GM18508 (cell line): ENCODE data around the gene PRPH.
"Not testable (repeated sequence)": the region's sequence is repeated elsewhere in the genome, so short reads cannot be mapped to it uniquely, and the experiment has no call there.

Source experiments
- ATAC-seq: cut with Tn5 transposase; IDR thresholded peaks from one replicate; pipeline ENCODE4 v1.9.1; 2021; ENCODE audit warnings: moderate number of reproducible peaks; ENCODE audit not compliant: insufficient read depth, unreplicated experiment

The PRPH gene

GRCh38 chr12:49297695-49298060, 2.7 kb downstream of the PRPH start:
- ATAC-seq, result no peak

DNA sequence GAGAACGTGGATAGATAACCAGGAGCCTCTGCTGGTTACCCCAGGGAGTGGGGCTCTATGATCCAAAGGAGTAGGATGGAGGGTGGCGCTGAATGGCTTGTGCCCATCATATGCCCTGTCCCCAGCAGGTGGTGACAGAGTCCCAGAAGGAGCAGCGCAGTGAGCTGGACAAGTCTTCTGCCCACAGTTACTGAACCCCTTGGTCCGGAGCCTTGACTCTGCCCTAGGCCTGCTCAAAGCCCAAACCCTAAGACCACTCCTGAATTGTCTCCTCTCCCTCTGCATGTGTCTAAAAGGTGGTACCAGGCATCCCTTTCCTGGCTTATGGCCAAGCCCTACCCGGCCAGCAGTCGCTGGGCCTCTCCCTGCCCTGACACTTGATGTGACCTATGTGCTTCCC, 3.2 kb downstream of the PRPH start:
- ATAC-seq, result no peak

DNA sequence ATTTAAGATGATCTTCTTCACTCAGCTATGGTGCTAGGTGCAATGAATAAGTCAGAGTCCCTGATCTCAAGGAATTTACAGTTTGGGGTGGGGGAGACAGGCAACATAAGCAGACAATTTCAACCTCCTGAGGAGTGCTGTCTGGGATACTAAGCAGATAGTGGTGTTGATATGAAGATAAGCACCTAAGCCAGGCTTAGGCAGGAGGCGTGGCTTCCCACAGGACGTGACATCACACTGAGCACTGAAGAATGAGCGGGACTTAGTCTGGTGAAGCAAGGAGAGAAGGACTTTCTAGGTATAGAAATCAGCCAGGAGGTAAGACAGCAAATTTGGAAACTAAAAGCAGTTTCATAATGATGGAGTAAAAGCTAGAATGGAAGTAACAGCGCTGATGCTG, 6.8 kb downstream of the PRPH start:
- ATAC-seq, result no peak

DNA sequence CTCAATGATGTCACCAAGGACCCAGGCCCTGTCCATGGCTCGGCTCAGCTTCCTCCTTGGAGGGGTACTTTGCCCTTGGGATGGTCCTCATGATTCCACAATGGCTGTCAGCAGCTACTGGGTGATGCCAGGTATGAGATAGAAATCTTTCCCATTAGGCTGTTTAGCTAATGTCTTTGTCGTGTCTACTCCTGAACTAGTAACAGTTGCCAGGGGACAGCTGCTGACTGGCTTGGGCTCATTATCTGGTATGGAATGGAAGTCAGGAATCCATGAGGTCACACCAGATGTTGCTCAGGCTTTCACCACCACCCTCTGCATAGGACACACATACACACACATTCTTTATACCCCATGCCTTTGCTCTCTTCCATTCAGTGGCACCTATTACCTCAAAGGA, 9.2 kb downstream of the PRPH start:
- no peak for ATAC-seq

DNA sequence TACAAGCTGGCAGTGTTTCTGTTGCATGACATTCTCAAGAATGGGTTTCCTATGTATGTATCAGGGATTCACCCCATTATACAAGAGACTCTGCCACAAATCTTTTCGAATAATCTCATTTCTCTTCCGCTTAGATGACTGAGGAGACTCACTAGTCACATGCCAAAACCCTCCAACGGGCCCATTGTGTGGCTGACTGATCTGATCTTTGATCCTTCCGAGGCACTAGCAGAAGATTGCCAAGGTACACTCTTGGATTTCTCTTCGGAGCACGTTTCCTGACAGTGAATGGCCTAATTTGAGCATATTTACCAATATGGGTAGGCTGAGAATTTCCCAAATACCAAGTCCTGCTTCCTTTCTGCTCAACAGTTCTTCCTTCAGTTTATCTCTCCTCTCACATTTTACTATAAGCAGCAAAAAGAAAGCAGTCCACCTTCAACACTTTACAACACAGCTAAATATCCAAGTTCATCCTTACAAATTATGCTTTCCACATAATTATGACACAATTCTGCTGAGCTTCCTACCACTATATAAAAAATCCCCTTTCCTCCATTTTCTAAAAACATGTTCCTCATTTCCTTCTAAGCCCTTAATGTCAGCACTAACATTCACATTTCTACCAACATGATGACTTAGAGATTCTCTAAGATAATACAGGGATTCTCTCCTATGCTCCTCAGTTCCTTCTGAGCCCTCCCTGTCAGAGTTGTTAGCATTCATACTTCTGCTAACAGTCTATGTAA, 11.0 kb downstream of the PRPH start:
- ATAC-seq, result no peak

- no peak for ATAC-seq
Measured at GRCh38 chr12:49309386-49309785, 14.4 kb downstream of the PRPH start.

GRCh38 chr12:49310451-49311000, 15.6 kb downstream of the PRPH start:
- not testable (repeated sequence) for ATAC-seq

DNA sequence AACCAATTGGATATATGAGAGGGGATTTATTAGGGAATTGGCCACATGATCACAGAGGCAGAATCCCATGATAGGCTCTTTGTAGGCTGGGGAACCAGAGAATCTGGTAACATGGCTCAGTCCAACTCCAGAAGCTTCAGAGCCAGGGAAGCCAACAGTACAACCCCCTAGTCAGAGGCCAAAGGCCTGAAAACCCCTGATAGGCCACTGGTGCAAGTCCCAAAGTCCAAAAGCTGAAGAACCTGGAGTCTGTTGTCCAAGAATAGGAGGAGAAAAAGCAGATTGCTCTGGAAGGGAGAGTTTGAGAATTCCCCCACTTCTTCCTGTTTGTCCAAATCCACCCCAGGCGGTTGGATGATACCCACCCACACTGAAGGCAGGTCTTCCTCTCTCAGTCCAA, 19.9 kb downstream of the PRPH start:
- no peak for ATAC-seq

DNA sequence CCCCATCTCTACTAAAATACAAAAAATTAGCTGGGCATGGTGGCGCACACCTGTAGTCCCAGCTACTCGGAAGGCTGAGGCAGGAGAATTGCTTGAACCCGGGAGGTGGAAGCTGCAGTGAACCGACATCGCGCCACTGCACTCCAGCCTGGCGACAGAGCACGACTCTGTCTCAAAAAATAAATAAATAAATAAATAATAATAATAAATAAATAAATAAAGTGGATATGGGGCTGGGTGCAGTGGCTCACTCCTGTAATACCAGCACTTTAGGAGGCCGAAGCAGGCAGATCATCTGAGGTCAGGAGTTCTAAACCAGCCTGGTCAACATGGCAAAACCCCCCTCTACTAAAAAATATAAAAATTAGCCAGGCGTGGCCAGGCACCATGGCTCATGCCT, 22.2 kb downstream of the PRPH start:
- ATAC-seq, result not testable (repeated sequence)

DNA sequence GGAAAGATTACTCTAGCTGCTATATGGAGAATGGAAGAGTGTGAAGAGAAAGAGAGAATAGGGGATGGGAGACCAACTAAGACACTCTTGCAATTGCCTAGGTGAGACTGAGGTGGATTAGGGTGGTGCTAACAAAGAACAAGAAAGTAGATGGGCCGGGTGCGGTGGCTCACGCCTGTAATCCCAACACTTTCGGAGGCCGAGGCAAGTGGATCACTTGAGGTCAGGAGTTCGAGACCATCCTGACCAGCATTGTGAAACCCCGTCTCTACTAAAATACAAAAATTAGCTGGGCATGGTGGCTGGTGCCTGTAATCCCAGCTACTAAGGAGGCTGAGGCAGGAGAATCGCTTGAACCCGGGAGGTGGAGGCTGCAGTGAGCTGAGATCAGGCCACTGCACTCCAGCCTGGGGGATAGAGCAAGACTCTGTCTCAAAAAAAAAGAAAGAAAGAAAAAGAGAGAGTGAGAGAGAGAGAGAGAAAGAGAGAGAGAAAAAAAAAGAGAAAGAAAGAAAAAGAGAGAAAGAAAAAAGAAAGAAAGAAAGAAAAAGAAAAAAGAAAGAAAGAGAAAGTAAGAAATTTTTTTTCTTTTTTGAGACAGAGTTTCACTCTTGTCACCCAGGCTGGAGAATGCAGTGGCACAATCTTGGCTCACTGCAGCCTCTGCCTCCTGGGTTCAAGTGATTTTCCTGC, 25.6 kb downstream of the PRPH start:
- ATAC-seq, result not testable (repeated sequence)

DNA sequence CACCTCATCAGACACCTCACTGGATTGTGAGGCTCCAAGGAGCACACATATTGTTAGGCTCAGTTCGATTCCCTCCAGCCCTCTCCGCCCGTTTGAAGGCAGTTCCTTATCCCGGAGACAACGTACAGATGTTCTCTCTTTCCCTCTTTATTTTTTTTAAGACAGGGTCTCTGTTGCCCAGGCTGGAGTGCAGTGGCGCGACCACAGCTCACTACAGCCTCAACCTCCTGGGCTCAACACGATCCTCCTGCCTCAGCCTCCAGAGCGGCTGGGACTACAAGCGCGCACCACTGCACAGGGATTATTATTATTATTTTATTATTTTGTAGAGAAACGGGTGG, 27.4 kb downstream of the PRPH start:
- ATAC-seq, result no peak

DNA sequence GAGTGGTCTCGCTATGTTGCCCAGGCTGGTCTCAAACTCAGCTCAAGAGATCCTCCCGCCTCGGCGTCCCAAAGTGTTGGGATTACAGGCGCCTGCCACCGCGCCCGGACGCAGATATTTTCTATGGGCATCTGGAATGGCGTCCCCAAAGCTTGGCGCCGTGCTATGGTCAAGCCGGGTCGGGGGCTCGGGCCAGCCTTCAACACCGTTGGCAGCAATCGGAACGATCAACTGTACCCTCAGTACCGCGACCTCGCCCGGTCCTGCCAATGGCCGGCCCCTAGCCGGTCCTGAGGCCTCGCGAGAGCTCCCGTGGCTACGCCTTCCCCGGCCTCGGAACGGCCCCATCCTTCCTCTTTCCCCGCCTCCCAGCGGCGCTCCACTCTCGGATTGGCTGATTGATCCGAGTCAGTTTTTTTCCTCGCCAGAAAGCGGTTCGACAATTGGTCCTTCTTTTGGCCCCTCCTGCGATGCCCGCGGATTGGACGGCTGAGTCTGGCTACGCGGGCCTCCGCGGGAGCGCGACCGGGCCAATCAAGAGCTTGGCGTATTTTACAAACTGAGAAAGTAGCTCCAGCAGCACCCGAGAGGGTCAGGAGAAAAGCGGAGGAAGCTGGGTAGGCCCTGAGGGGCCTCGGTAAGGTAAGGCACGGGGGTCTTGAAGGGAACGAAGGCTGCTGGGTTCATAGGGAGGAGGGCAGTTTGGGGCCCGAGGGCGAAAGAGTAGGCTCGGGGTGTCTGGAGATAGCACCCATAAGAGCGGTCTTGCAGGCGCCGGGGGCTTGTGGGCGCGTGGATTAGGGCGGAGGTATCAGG, 28.0 kb downstream of the PRPH start, which contains the start of gene TROAP:
TROAP (plus strand) TSS at position 548 of the 816 bp plus-strand sequence. CDS start 354 bp downstream, outside the sequence.
- peak; percentile 85 for ATAC-seq

DNA sequence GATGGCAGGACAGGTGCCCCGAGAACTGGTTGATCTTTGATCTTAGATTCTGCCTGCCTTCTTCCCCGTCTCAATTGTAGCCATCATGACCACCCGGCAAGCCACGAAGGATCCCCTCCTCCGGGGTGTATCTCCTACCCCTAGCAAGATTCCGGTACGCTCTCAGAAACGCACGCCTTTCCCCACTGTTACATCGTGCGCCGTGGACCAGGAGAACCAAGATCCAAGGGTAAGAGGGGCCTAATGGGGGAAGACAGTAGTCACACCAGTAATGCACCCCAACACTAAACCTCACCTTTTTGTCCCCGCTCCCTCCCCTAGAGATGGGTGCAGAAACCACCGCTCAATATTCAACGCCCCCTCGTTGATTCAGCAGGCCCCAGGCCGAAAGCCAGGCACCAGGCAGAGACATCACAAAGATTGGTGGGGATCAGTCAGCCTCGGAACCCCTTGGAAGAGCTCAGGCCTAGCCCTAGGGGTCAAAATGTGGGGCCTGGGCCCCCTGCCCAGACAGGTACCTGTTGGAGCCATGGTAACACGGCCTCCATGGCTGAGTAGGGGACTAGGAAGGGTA, 28.7 kb downstream of the PRPH start:
- no peak for ATAC-seq

DNA sequence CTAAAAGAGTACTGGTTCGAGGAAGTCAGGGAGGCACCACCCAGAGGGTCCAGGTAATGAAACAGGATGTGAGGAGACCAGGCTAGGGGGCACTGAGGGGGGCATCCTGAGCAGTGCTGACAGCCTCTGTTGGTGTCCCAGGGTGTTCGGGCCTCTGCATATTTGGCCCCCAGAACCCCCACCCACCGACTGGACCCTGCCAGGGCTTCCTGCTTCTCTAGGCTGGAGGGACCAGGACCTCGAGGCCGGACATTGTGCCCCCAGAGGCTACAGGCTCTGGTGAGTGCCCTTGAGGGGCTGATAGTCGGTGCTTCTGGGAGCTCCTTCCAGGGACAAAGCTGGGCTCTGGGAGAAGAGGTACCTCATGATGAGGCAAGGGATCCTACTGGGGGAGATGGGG, 30.7 kb downstream of the PRPH start:
- ATAC-seq, result no peak

DNA sequence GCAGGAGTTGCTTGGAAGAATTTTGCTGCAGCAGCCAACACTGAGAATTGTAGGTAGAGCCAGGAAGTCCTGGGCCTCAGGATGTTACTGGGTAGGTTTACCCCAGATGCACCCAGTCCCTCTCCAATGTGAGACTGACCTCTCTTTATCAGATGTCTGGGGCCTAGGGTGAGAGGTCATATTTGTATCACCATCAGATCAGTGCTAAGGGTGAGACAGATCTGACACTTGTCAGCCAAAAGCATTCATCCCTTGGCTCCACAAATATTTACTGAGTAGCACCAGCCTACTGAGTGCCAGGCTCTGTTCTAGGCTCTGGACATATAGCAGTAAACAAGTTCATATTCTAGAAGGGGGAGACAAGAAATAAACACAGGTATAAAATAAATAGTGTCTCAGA, 32.4 kb downstream of the PRPH start:
- no peak for ATAC-seq

- ATAC-seq, result no peak
Measured at GRCh38 chr12:49327887-49328286, 32.9 kb downstream of the PRPH start.

DNA sequence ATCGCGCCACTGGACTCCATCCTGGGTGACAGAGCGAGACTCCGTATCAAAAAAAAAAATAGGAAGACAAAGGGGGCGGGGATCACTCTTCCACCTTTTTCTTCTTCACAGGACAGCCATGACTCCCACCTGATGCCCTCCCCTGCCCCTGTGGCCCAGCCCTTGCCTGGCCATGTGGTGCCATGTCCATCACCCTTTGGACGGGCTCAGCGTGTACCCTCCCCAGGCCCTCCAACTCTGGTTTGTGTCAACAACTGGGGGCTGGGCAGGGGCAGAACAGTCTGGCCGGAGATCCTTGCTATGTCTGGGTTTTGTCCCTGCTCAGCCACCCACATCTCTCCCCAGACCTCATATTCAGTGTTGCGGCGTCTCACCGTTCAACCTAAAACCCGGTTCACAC, 33.9 kb downstream of the PRPH start:
- no peak for ATAC-seq

GRCh38 chr12:49330032-49330619, 35.2 kb downstream of the PRPH start:
- ATAC-seq, result no peak

DNA sequence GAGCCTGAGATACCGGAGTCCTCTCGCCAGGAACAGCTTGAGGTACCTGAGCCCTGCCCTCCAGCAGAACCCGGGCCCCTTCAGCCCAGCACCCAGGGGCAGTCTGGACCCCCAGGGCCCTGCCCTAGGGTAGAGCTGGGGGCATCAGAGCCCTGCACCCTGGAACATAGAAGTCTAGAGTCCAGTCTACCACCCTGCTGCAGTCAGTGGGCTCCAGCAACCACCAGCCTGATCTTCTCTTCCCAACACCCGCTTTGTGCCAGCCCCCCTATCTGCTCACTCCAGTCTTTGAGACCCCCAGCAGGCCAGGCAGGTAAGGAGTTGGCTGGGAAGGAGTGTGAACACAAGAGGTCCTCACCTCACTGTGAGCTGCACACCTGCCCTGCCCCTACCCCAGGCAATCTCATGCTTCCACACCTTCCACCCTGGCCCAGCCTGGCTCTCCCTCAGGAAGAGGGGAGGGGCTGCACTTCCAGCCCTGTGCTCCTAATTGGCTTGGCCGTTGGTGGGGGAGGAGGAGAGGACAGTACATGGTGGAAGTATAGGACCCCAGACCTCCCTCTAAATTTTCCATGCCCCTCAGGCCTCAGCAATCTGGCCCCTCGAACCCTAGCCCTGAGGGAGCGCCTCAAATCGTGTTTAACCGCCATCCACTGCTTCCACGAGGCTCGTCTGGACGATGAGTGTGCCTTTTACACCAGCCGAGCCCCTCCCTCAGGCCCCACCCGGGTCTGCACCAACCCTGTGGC, 35.9 kb downstream of the PRPH start:
- no peak for ATAC-seq
